ENCODE data around the gene MSRB3. TPM values are rescaled to one million over a fixed set of nuclear protein-coding genes. Genes with fewer than 3 reads are reported as not detected.

Gene MSRB3
- total RNA-seq, 1 donor from 2014 or later: 47.3 TPM

- intact Hi-C loops (cut with DNase I): no loop called here
- Histone ChIP-seq H3K4me3 (no peak overlapping the region), H3K36me3 (no peaks in the 10 kb centered on the region), H3K27me3 (ENCODE audit: low read depth) (no peaks in the 10 kb centered on the region), H3K27ac (no peak overlapping the region), H3K4me1 (no peaks in the 10 kb centered on the region), H3K9me3 (no peaks in the 10 kb centered on the region)
- DNase-seq (no peak), ATAC-seq (no peak)
- no peak for TF ChIP-seq CTCF (IDR thresholded peaks at IDR 0.05)
Measured at GRCh38 chr12:65327207-65328076, 49.0 kb downstream of the MSRB3 start.

DNA sequence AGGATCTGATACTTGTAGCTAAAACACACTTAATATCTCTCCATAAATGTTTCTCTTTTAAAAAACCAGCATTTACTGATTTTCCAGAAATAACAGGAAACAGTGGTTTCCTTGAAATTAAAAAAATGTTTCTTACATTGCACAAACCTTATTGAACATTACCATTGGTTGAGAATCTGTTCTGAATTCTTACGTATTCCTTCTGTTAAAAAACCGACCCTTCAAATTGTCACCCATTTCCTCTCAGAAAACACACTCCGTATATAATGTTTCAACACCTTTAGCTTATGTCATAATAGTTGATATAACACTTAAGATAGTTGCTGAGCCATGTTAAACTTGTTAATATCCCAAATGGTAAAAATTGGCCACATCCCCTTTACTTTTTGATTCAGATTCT is 51.2 kb downstream of the MSRB3 start:
- no peak overlapping the region for H3K4me3 ChIP-seq
- no peaks in the 10 kb centered on the region for H3K9me3 ChIP-seq
- no peaks in the 10 kb centered on the region for H3K36me3 ChIP-seq
- intact Hi-C loops (cut with DNase I): no loop called here
- no peaks in the 10 kb centered on the region for H3K27me3 ChIP-seq (ENCODE audit: low read depth)
- no peak for ATAC-seq
- no peak for DNase-seq
- no peak for TF ChIP-seq CTCF (IDR thresholded peaks at IDR 0.05)
- no peaks in the 10 kb centered on the region for H3K4me1 ChIP-seq
- no peak overlapping the region for H3K27ac ChIP-seq

DNA sequence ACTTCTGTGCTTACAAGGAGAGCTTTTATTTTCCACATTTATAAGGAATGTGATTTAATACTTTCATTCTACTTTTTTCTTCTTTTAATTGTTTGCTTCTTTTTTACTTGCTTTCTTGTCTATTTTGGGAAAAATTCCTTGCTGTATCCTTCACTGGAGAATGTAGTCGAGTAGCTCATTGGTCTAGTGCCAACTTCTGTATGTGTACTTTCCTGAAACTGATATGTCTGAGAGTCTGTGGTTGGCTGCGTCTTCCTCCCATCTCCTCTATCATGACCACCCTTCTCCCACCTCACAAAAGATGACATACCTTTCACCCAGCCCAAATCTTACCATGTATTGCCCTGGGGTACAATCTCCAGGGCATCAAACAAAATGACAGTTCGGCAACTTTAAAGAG is 51.8 kb downstream of the MSRB3 start:
- Histone ChIP-seq H3K9me3 (no peaks in the 10 kb centered on the region), H3K27ac (no peak overlapping the region), H3K4me3 (no peak overlapping the region), H3K27me3 (ENCODE audit: low read depth) (no peaks in the 10 kb centered on the region), H3K4me1 (no peaks in the 10 kb centered on the region), H3K36me3 (no peaks in the 10 kb centered on the region)
- no peak for TF ChIP-seq CTCF (IDR thresholded peaks at IDR 0.05)
- intact Hi-C loops (cut with DNase I): no loop called here
- ATAC-seq: no peak
- no peak for DNase-seq

DNA sequence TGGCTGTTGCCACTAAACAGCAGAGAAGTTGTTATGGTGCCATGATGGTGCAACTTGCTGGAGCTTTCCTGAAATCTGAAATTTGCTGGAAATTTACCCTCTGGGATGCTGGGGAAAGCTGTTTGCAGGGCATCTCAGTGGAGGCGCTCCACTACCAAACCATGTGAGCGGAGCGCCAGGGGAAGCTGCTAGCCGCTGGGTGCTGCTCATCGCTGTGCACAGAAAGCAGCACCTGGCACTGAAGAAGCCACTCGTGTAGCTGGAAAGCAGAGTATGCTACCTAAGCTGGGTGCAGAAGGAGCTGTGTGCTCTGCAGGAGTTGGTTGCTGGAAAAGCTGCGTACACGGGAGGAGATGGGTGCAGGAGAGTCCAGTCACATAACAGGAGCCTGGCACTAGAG is 53.0 kb downstream of the MSRB3 start:
- DNase-seq (no peak), ATAC-seq (no peak)
- TF ChIP-seq CTCF (IDR thresholded peaks at IDR 0.05): no peak
- no peaks in the 10 kb centered on the region for H3K36me3 ChIP-seq
- H3K27me3 ChIP-seq (ENCODE audit: low read depth): no peaks in the 10 kb centered on the region
- no peaks in the 10 kb centered on the region for H3K4me1 ChIP-seq
- H3K4me3 ChIP-seq: no peak overlapping the region
- intact Hi-C loops (cut with DNase I): no loop called here
- no peaks in the 10 kb centered on the region for H3K9me3 ChIP-seq
- H3K27ac ChIP-seq: no peak overlapping the region

DNA sequence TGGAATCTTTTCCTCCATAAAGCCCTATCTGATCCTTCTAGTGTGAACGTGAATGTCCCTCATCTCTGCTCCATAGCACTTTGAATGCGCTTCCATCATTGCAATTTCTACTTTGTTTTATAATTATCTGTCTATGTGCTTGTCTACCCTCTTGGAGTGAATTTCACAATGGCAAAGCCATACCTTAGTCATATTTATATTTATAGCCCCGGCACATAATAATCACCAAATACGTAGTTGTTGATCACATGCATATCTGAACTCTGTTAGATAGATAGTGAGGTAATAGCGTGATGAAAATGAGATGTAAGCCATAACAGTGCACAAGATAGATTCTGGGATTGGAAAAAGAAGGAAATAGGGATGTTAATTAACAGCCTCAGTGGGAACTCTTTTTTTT is 55.2 kb downstream of the MSRB3 start:
- no peaks in the 10 kb centered on the region for H3K4me1 ChIP-seq
- no peaks in the 10 kb centered on the region for H3K36me3 ChIP-seq
- no peaks in the 10 kb centered on the region for H3K27me3 ChIP-seq (ENCODE audit: low read depth)
- intact Hi-C loops (cut with DNase I): no loop called here
- H3K9me3 ChIP-seq: no peaks in the 10 kb centered on the region
- H3K4me3 ChIP-seq: no peak overlapping the region
- no peak for TF ChIP-seq CTCF (IDR thresholded peaks at IDR 0.05)
- no peak for DNase-seq
- H3K27ac ChIP-seq: no peak overlapping the region
- no peak for ATAC-seq

Data from lower lobe of right lung (tissue), 2 donors.